ENCODE data around the gene UBE2N.

UBE2N gene

DNA sequence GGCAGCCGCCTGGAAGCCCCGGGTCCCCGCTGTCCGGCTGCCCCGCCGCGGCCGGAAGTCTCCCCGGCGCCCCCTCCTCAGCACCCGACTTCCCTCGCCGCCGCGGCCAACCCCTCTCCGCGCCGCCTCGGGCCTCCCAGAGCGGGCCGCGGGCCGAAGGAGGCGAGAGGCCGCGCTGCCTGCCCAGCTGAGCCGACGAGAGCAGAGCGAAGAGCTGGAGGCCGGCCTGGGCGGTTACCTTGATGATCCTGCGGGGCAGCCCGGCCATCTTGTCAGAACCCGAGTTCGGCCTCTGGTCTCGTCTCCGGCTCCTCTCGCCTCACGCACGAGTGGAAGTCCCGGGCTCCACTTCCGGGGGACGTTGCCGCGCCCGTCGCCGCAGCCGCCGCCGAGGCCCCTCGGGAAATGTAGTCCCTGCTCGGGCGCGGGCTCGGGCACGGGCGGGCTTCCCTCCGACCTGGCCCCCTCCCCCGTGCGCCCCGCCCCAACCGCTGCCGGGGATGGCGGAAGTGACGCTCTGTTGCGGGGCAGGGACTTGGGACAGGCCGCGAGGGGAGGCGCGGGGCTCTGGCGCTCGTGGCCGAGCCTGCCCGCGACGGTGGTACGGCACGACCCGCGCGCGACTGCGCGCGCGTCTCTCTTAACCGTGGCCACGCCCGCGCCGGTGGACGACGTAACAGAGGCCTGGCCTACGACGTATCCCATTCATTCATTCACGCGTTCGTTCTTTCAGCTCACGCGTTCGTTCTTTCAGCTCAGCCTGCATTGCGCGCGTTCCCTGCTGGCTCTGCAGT lies at the start of gene UBE2N:
Gene UBE2N (minus strand): TSS at position 331 of the 794 bp plus-strand sequence. CDS start 63 bp downstream, at position 268.
- Histone ChIP-seq H3K9ac (ENCODE audit: low read length) (peak within 1 kb of the TSS; percentile 81), H2AFZ (ENCODE audit: low read length) (peak within 1 kb of the TSS; percentile 95), H3K9me3 (replicated peaks; ENCODE audit: insufficient read depth, low read length) (no peaks in the 10 kb centered on the region), H3K27ac (ENCODE audit: low read length) (peak within 1 kb of the TSS; percentile 45; the same call in 1 of the 2 replicates), H3K4me3 (ENCODE audit: low read length) (peak within 1 kb of the TSS; percentile 70), H3K36me3 (replicated peaks; ENCODE audit: insufficient read depth, low read length) (no peaks in the 10 kb centered on the region), H3F3A (ENCODE audit: insufficient read depth, low read length) (peaks cover 15% of the 10 kb centered on the region), H3K79me2 (ENCODE audit: low read length) (peaks cover 49% of the 10 kb centered on the region), H3K4me1 (ENCODE audit: low read length) (peaks cover 36% of the 10 kb centered on the region), H3K4me2 (ENCODE audit: low read depth, low read length) (peak within 1 kb of the TSS; percentile 88), H3K27me3 (replicated peaks; ENCODE audit: insufficient read depth, low read length) (no peaks in the 10 kb centered on the region), H3K9me2 (replicated peaks; ENCODE audit: insufficient read depth, low read length) (no peaks in the 10 kb centered on the region), H4K20me1 (ENCODE audit: insufficient read depth, low read length) (peaks cover 7% of the 10 kb centered on the region; the same call in 1 of the 2 replicates)
- no peak for TF ChIP-seq EZH2 (optimal IDR thresholded peaks at IDR 0.05; ENCODE audit: low read depth, low read length)
- TF ChIP-seq CTCF (IDR thresholded peaks at IDR 0.05; ENCODE audit: low read length): peak; percentile 21
- no peak for TF ChIP-seq EZH2phosphoT487 (IDR thresholded peaks at IDR 0.05; ENCODE audit: low read length)
- peak; percentile 95 for DNase-seq

DNA sequence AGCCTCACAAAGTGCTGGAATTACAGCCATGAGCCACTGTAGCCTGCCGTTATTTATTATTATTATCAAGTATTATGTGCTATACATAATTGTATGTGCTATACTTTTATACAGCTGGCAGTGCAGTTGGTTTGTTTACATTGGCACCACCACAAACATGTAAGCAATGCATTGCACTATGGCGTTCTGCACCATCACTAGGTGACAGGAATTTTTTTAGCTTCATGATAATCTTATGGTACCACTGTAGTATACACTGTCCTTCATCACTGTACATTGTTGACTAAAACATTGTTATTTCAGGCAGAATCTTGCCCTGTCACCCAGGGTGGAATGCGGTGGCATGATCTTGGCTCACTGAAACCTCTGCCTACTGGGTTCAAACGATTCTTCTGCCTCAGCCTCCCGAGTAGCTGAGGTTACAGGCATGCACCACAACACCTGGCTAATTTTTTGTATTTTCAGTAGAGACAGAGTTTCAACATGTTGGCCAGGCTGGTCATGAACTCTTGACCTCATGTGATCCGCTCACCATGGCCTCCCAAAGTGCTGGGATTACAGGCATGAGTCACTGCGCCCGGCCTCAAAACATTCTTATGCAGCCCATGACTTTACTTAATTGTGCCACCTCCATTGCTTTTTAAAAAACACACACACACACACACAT lies 42.7 kb upstream of the UBE2N start:
- H3K4me1 ChIP-seq (ENCODE audit: low read length): no peaks in the 10 kb centered on the region
- H3K4me3 ChIP-seq (ENCODE audit: low read length): no peak overlapping the region
- no peak overlapping the region for H3K27ac ChIP-seq (ENCODE audit: low read length)
- no peaks in the 10 kb centered on the region for H3K36me3 ChIP-seq (replicated peaks; ENCODE audit: insufficient read depth, low read length)
- no peak overlapping the region for H2AFZ ChIP-seq (ENCODE audit: low read length)
- H3K9me2 ChIP-seq (replicated peaks; ENCODE audit: insufficient read depth, low read length): no peaks in the 10 kb centered on the region
- no peak for DNase-seq
- H3K79me2 ChIP-seq (ENCODE audit: low read length): no peaks in the 10 kb centered on the region
- H3K4me2 ChIP-seq (ENCODE audit: low read depth, low read length): no peak overlapping the region
- no peak overlapping the region for H3K9ac ChIP-seq (ENCODE audit: low read length)
- no peaks in the 10 kb centered on the region for H4K20me1 ChIP-seq (ENCODE audit: insufficient read depth, low read length)
- no peaks in the 10 kb centered on the region for H3K9me3 ChIP-seq (replicated peaks; ENCODE audit: insufficient read depth, low read length)
- no peaks in the 10 kb centered on the region for H3F3A ChIP-seq (ENCODE audit: insufficient read depth, low read length)
- H3K27me3 ChIP-seq (replicated peaks; ENCODE audit: insufficient read depth, low read length): no peaks in the 10 kb centered on the region
- TF ChIP-seq EZH2phosphoT487 (IDR thresholded peaks at IDR 0.05; ENCODE audit: low read length): no peak
- no peak for TF ChIP-seq CTCF (IDR thresholded peaks at IDR 0.05; ENCODE audit: low read length)
- TF ChIP-seq EZH2 (optimal IDR thresholded peaks at IDR 0.05; ENCODE audit: low read depth, low read length): no peak

GRCh38 chr12:93483151-93483807 lies 41.5 kb upstream of the UBE2N start:
- Histone ChIP-seq H3K36me3 (replicated peaks; ENCODE audit: insufficient read depth, low read length) (no peaks in the 10 kb centered on the region), H4K20me1 (ENCODE audit: insufficient read depth, low read length) (no peaks in the 10 kb centered on the region), H3K4me2 (ENCODE audit: low read depth, low read length) (no peak overlapping the region), H3K9me3 (replicated peaks; ENCODE audit: insufficient read depth, low read length) (no peaks in the 10 kb centered on the region), H3K9me2 (replicated peaks; ENCODE audit: insufficient read depth, low read length) (no peaks in the 10 kb centered on the region), H3F3A (ENCODE audit: insufficient read depth, low read length) (no peaks in the 10 kb centered on the region), H3K9ac (ENCODE audit: low read length) (no peak overlapping the region), H3K4me1 (ENCODE audit: low read length) (no peaks in the 10 kb centered on the region), H3K79me2 (ENCODE audit: low read length) (no peaks in the 10 kb centered on the region), H2AFZ (ENCODE audit: low read length) (no peak overlapping the region), H3K4me3 (ENCODE audit: low read length) (no peak overlapping the region), H3K27me3 (replicated peaks; ENCODE audit: insufficient read depth, low read length) (no peaks in the 10 kb centered on the region), H3K27ac (ENCODE audit: low read length) (no peak overlapping the region)
- no peak for DNase-seq
- no peak for TF ChIP-seq EZH2phosphoT487 (IDR thresholded peaks at IDR 0.05; ENCODE audit: low read length)
- no peak for TF ChIP-seq EZH2 (optimal IDR thresholded peaks at IDR 0.05; ENCODE audit: low read depth, low read length)
- TF ChIP-seq CTCF (IDR thresholded peaks at IDR 0.05; ENCODE audit: low read length): no peak
